Measurements from ENCODE around the gene ZNF184. TPM values are rescaled to one million over a fixed set of nuclear protein-coding genes. Genes with fewer than 3 reads are reported as not detected.
A peak's percentile ranks its signal among the peaks of the same experiment; 100 is the strongest.

ZNF184 gene
- total and polyA plus RNA-seq, 10 of the 15 experiments (the other 5 are each of a cell fraction or from before 2014, with no cell fraction given), result 4.1 to 15.1 (median 8.3) TPM

DNA sequence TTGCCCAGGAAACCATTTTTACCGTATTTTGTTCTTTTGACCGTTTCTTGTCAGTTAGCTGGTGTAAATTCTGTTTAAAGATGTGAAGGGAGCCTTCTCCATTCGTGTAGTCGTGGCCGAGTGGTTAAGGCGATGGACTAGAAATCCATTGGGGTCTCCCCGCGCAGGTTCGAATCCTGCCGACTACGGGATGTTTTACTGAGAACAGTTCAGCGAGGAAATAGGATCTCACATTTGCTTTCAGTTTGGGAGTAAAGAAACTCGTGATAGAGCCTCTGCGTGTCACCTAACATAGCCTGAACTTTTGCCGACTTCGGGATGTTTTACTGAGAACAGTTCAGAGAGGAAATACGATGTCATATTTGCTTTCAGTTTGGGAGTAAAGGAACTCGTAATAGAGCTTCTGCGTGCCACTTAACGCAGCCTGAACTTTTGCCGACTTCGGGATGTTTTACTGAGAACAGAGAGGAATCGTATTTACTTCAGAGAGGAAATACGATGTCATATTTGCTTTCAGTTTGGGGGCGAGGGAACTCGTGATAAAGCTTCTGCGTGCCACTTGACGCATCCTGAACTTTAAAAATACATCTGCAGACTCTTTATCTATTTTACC, 5.9 kb upstream of the ZNF184 start:
- ATAC-seq (peak; percentile 83), DNase-seq (ENCODE audit: low read depth, low spot score) (peak; percentile 81), FAIRE-seq (peak; percentile 77)
- peak overlapping the region; percentile 55 for H3K4me2 ChIP-seq (ENCODE audit: control insufficient read depth, insufficient read depth)
- H4K20me1 ChIP-seq (ENCODE audit: control insufficient read depth, insufficient read depth), result no peaks in the 10 kb centered on the region
- no peaks in the 10 kb centered on the region for H3K79me2 ChIP-seq (ENCODE audit: control insufficient read depth, insufficient read depth, low read length)
- intact Hi-C loops (cut with micrococcal nuclease; ENCODE audit: unreplicated experiment) (loop anchor here (1.0 to 10.0 kb wide), 6 partner anchors 24 to 1154 kb away; partner anchors contain the start of gene POM121L2), in situ Hi-C loops (cut with MboI) (loop anchor here (10.0 kb wide), 2 partner anchors 416 to 1154 kb away; a partner anchor contains a TSS)
- H2AFZ ChIP-seq (ENCODE audit: control insufficient read depth, low read depth, low read length), result peak overlapping the region; percentile 98
- H3K9ac ChIP-seq (ENCODE audit: control insufficient read depth, insufficient read depth, low read length), result peak overlapping the region; percentile 76
- H3K27me3 ChIP-seq (replicated peaks in 1 of 2; ENCODE audit: control insufficient read depth in 2 of 2, insufficient read depth in 2 of 2, low read length in 1 of 2), result no peaks in the 10 kb centered on the region
- TSS peak; percentile 70 for BruUV-seq (replicated peaks)
- peak overlapping the region; percentile 91 for H3K27ac ChIP-seq (ENCODE audit: control insufficient read depth, insufficient read depth)
- H3K4me1 ChIP-seq (ENCODE audit: control insufficient read depth, insufficient read depth, low read length), result no peaks in the 10 kb centered on the region
- H3K4me3 ChIP-seq, result peak overlapping the region; percentile 78
- ChIA-PET RAD21 (ENCODE audit: unreplicated experiment) (interaction anchor here (0.6 to 1.9 kb wide), 12 partner anchors 15 to 423 kb away, joined by 3 to 6 read pairs (median 4); a partner anchor contains a TSS), POLR2A (interaction anchor here (0.6 to 0.9 kb wide), 3 partner anchors 9 to 868 kb away, joined by 3 to 4 read pairs (median 3); a partner anchor contains a TSS), SMC1A (ENCODE audit: uncharacterized antibody, unreplicated experiment) (interaction anchor here (0.7 to 1.6 kb wide), 7 partner anchors 8 to 317 kb away, joined by 3 to 5 read pairs (median 3); no protein-coding TSS in a partner anchor), CTCF (interaction anchor here (1.0 to 1.7 kb wide), 7 partner anchors 9 to 1064 kb away, joined by 3 to 7 read pairs (median 5); no protein-coding TSS in a partner anchor)
- no peaks in the 10 kb centered on the region for H3K36me3 ChIP-seq (ENCODE audit: control insufficient read depth in 2 of 2, insufficient read depth in 2 of 2, low read length in 1 of 2)
- no peaks in the 10 kb centered on the region for H3K9me3 ChIP-seq (replicated peaks; ENCODE audit: control insufficient read depth, insufficient read depth, low read length)
- 1% methylated on average over 28 of the region's 28 CpGs for WGBS (ENCODE audit: insufficient coverage, insufficient replicate concordance, low lambda C conversion rate, missing lambda C conversion rate)
- TF ChIP-seq, protein P1, sequence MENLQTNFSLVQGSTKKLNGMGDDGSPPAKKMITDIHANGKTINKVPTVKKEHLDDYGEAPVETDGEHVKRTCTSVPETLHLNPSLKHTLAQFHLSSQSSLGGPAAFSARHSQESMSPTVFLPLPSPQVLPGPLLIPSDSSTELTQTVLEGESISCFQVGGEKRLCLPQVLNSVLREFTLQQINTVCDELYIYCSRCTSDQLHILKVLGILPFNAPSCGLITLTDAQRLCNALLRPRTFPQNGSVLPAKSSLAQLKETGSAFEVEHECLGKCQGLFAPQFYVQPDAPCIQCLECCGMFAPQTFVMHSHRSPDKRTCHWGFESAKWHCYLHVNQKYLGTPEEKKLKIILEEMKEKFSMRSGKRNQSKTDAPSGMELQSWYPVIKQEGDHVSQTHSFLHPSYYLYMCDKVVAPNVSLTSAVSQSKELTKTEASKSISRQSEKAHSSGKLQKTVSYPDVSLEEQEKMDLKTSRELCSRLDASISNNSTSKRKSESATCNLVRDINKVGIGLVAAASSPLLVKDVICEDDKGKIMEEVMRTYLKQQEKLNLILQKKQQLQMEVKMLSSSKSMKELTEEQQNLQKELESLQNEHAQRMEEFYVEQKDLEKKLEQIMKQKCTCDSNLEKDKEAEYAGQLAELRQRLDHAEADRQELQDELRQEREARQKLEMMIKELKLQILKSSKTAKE (IDR thresholded peaks at IDR 0.05; ENCODE audit: low read depth, poor library complexity, severe bottlenecking), result peak; percentile 83
- peak; percentile 93 for TF ChIP-seq SREBF2 (IDR thresholded peaks at IDR 0.05; ENCODE audit: low read length)
- TF ChIP-seq KDM1A (IDR thresholded peaks at IDR 0.05; ENCODE audit: borderline replicate concordance), result no peak
- no peak for TF ChIP-seq PAX5 (IDR thresholded peaks at IDR 0.05; ENCODE audit: borderline replicate concordance, low read depth, low read length)
- no peak for TF ChIP-seq DPF2 (IDR thresholded peaks at IDR 0.05)
- TF ChIP-seq, protein P2, sequence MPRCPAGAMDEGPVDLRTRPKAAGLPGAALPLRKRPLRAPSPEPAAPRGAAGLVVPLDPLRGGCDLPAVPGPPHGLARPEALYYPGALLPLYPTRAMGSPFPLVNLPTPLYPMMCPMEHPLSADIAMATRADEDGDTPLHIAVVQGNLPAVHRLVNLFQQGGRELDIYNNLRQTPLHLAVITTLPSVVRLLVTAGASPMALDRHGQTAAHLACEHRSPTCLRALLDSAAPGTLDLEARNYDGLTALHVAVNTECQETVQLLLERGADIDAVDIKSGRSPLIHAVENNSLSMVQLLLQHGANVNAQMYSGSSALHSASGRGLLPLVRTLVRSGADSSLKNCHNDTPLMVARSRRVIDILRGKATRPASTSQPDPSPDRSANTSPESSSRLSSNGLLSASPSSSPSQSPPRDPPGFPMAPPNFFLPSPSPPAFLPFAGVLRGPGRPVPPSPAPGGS (IDR thresholded peaks at IDR 0.05; ENCODE audit: borderline replicate concordance, insufficient read depth, low read depth, low read length, poor library complexity, severe bottlenecking), result no peak
- no peak for TF ChIP-seq SUZ12 (IDR thresholded peaks at IDR 0.05; ENCODE audit: unreplicated experiment)
- TF ChIP-seq NFXL1 (IDR thresholded peaks at IDR 0.05; ENCODE audit: borderline replicate concordance), result no peak
- TF ChIP-seq, protein P3, sequence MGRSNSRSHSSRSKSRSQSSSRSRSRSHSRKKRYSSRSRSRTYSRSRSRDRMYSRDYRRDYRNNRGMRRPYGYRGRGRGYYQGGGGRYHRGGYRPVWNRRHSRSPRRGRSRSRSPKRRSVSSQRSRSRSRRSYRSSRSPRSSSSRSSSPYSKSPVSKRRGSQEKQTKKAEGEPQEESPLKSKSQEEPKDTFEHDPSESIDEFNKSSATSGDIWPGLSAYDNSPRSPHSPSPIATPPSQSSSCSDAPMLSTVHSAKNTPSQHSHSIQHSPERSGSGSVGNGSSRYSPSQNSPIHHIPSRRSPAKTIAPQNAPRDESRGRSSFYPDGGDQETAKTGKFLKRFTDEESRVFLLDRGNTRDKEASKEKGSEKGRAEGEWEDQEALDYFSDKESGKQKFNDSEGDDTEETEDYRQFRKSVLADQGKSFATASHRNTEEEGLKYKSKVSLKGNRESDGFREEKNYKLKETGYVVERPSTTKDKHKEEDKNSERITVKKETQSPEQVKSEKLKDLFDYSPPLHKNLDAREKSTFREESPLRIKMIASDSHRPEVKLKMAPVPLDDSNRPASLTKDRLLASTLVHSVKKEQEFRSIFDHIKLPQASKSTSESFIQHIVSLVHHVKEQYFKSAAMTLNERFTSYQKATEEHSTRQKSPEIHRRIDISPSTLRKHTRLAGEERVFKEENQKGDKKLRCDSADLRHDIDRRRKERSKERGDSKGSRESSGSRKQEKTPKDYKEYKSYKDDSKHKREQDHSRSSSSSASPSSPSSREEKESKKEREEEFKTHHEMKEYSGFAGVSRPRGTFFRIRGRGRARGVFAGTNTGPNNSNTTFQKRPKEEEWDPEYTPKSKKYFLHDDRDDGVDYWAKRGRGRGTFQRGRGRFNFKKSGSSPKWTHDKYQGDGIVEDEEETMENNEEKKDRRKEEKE (IDR thresholded peaks at IDR 0.05), result no peak
- peak in 1 of 2 experiments; percentile 58; a peak in 1 of 4 replicates for TF ChIP-seq ETV6 (conservative IDR thresholded peaks at IDR 0.05 in 1 of 2, IDR thresholded peaks at IDR 0.05 in 1 of 2; ENCODE audit: borderline replicate concordance in 1 of 2, low read depth in 1 of 2)
- TF ChIP-seq FOXM1 (IDR thresholded peaks at IDR 0.05; ENCODE audit: low read depth, low read length), result no peak
- TF ChIP-seq ZNF207 (IDR thresholded peaks at IDR 0.05; ENCODE audit: borderline replicate concordance), result no peak
- no peak for TF ChIP-seq POLR2AphosphoS2 (IDR thresholded peaks at IDR 0.05; ENCODE audit: low read depth, low read length)
- TF ChIP-seq ATF7 (IDR thresholded peaks at IDR 0.05; ENCODE audit: low read depth), result no peak
- TF ChIP-seq ZNF24 (IDR thresholded peaks at IDR 0.05), result peak; percentile 99
- TF ChIP-seq RCOR1 (conservative IDR thresholded peaks at IDR 0.05; ENCODE audit: low read depth, low read length), result no peak
- TF ChIP-seq TCF7 (IDR thresholded peaks at IDR 0.05; ENCODE audit: borderline replicate concordance), result 0 out of 2 replicates have a peak, but pooled peaks have one; percentile 15

All from GM12878 (cell line).